Loucy (cell line): ENCODE results near the gene MCM3AP.

ENCODE experiments used
- H2AFZ ChIP-seq: fragments of 200-600 bp; sonication (generic); 2 replicates; pipeline ENCODE4 v1.6.0; 2016; ENCODE audit warnings: antibody characterized with exemption, mild to moderate bottlenecking, low read length, moderate library complexity
- H3F3A ChIP-seq: fragments of 200-600 bp; 2 replicates; pipeline ENCODE4 v1.6.0; 2016; ENCODE audit warnings: antibody characterized with exemption, low read depth, mild to moderate bottlenecking
- H3K27me3 ChIP-seq: fragments of 200-600 bp; sonication (generic); 2 replicates; pipeline ENCODE4 v1.6.1; 2014; ENCODE audit warnings: low read length, mild to moderate bottlenecking; ENCODE audit not compliant: insufficient read depth, poor library complexity, severe bottlenecking
- H3K36me3 ChIP-seq: fragments of 200-600 bp; sonication (generic); 2 replicates; pipeline ENCODE4 v1.6.1; 2016; ENCODE audit warnings: low read length; ENCODE audit not compliant: insufficient read depth
- H3K4me1 ChIP-seq: fragments of 200-600 bp; sonication (generic); 2 replicates; pipeline ENCODE4 v1.5.1; 2014; ENCODE audit warnings: low read length, mild to moderate bottlenecking; ENCODE audit not compliant: insufficient read depth, poor library complexity, severe bottlenecking
- H3K4me2 ChIP-seq: fragments of 200-600 bp; sonication (generic); 2 replicates; pipeline ENCODE4 v1.6.0; 2014; ENCODE audit warnings: antibody characterized with exemption, low read length, low read depth, mild to moderate bottlenecking; ENCODE audit not compliant: poor library complexity, severe bottlenecking
- H3K4me3 ChIP-seq: fragments of 200-600 bp; sonication (generic); 2 replicates; pipeline ENCODE4 v1.5.1; 2014; ENCODE audit warnings: low read length, mild to moderate bottlenecking, mixed read lengths; ENCODE audit not compliant: poor library complexity, severe bottlenecking
- H3K79me2 ChIP-seq: fragments of 200-600 bp; sonication (generic); 2 replicates; pipeline ENCODE4 v1.6.1; 2014; ENCODE audit warnings: low read length; ENCODE audit not compliant: insufficient read depth
- H3K9ac ChIP-seq: fragments of 200-600 bp; sonication (generic); 2 replicates; pipeline ENCODE4 v1.6.0; 2014; ENCODE audit warnings: mild to moderate bottlenecking, low read depth, low read length, moderate library complexity; ENCODE audit not compliant: poor library complexity, severe bottlenecking
- H3K9me2 ChIP-seq: fragments of 200-600 bp; sonication (generic); replicated peaks from 2 replicates; pipeline ENCODE4 v1.6.1; 2016; ENCODE audit warnings: low read depth, low read length, mixed read lengths
- H3K9me3 ChIP-seq: fragments of 200-600 bp; sonication (generic); 2 replicates; pipeline ENCODE4 v1.6.1; 2014; ENCODE audit warnings: mild to moderate bottlenecking, antibody characterized with exemption, low read length, low read depth; ENCODE audit not compliant: insufficient read depth
- H4K20me1 ChIP-seq: fragments of 200-600 bp; sonication (generic); 2 replicates; pipeline ENCODE4 v1.6.0; 2014; ENCODE audit warnings: antibody characterized with exemption, low read length, mild to moderate bottlenecking; ENCODE audit not compliant: insufficient read depth, poor library complexity, severe bottlenecking
- CTCF ChIP-seq: fragments of 200-600 bp; sonication (generic); conservative IDR thresholded peaks from 2 replicates; pipeline ENCODE4 v1.5.1; 2014; ENCODE audit warnings: mild to moderate bottlenecking, antibody characterized with exemption, low read length
- EZH2phosphoT487 ChIP-seq: fragments of 200-600 bp; IDR thresholded peaks from 2 replicates; pipeline ENCODE4 v1.6.1; 2018; ENCODE audit warnings: antibody characterized with exemption, mild to moderate bottlenecking, moderate library complexity, borderline replicate concordance

MCM3AP gene

GRCh38 chr21:46245213-46245915, 40.0 kb downstream of the MCM3AP start:
- H3K4me3 ChIP-seq, result no peak overlapping the region
- no peaks in the 10 kb centered on the region for H4K20me1 ChIP-seq
- no peaks in the 10 kb centered on the region for H3F3A ChIP-seq
- H3K36me3 ChIP-seq, result peaks cover 85% of the 10 kb centered on the region; the same call in 1 of the 2 replicates
- H3K79me2 ChIP-seq, result no peaks in the 10 kb centered on the region
- no peak overlapping the region for H3K4me2 ChIP-seq
- no peak overlapping the region for H2AFZ ChIP-seq
- TF ChIP-seq CTCF (no peak; the same call in 1 of the 2 replicates), EZH2phosphoT487 (no peak)
- H3K9me3 ChIP-seq, result no peaks in the 10 kb centered on the region
- H3K27me3 ChIP-seq, result no peaks in the 10 kb centered on the region
- H3K4me1 ChIP-seq, result peaks cover 12% of the 10 kb centered on the region
- H3K9me2 ChIP-seq, result no peaks in the 10 kb centered on the region
- no peak overlapping the region for H3K9ac ChIP-seq

DNA sequence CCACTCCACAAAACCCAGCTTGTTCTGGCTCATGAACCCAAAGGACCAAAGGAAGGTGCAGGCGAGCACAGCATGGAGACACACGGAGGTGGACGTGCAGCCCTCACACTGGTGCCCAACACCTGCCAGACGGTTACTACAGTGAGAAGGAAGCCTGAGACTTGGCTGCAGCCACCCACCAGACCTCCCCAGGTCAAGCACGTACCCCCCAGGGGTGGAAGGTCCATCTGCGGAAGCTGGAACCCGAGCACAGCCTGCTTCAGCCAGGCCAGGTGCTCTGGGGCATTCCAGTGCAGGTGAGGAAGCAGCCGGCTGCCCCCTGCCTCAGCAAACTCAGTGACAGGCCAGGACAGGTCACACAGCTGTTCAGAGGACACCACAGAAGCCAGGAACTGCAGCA, 40.8 kb downstream of the MCM3AP start:
- no peak overlapping the region for H2AFZ ChIP-seq
- H3K9me3 ChIP-seq, result no peaks in the 10 kb centered on the region
- no peak overlapping the region for H3K4me3 ChIP-seq

GRCh38 chr21:46243960-46244361, 41.5 kb downstream of the MCM3AP start:
- Histone ChIP-seq H2AFZ (no peak overlapping the region), H3K79me2 (no peaks in the 10 kb centered on the region), H3F3A (no peaks in the 10 kb centered on the region), H3K4me3 (no peak overlapping the region), H3K36me3 (peaks cover 86% of the 10 kb centered on the region; the same call in 1 of the 2 replicates), H4K20me1 (no peaks in the 10 kb centered on the region), H3K9ac (peak overlapping the region; percentile 29), H3K4me2 (no peak overlapping the region), H3K9me3 (no peaks in the 10 kb centered on the region), H3K4me1 (peaks cover 8% of the 10 kb centered on the region), H3K27me3 (no peaks in the 10 kb centered on the region), H3K9me2 (no peaks in the 10 kb centered on the region)
- no peak for TF ChIP-seq EZH2phosphoT487
- TF ChIP-seq CTCF, result no peak

More for the DNA sequence above, 40.8 kb downstream of the MCM3AP start:
- H3K9me2 ChIP-seq, result no peaks in the 10 kb centered on the region
- no peaks in the 10 kb centered on the region for H4K20me1 ChIP-seq
- no peak overlapping the region for H3K4me2 ChIP-seq
- peaks cover 8% of the 10 kb centered on the region for H3K4me1 ChIP-seq
- no peak overlapping the region for H3K9ac ChIP-seq
- H3K27me3 ChIP-seq, result no peaks in the 10 kb centered on the region
- no peaks in the 10 kb centered on the region for H3K79me2 ChIP-seq
- TF ChIP-seq EZH2phosphoT487 (no peak), CTCF (no peak)
- H3F3A ChIP-seq, result no peaks in the 10 kb centered on the region
- peaks cover 85% of the 10 kb centered on the region; the same call in 1 of the 2 replicates for H3K36me3 ChIP-seq
